ENCODE data around the gene TMCO2.

Gene TMCO2

DNA sequence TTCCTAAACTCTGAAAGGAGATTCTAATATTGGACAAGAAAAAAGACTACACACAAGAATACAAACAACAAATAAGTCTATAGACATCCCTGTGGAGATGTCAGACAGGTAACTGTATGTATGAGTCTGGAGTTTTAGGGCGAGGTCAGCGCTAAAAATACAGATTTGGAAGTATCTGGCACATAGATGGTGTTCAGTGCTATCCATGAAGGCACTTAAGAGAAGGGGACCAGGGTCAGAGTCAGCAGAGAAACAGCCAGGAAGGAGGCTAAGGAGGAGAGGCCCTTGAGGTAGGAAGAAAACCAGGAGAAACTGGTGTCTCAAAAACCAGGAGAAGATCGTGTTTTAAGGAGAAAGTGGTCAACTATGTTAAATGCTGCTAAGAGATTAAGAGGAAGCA, 28.4 kb downstream of the TMCO2 start:
- TF ChIP-seq, protein P1, sequence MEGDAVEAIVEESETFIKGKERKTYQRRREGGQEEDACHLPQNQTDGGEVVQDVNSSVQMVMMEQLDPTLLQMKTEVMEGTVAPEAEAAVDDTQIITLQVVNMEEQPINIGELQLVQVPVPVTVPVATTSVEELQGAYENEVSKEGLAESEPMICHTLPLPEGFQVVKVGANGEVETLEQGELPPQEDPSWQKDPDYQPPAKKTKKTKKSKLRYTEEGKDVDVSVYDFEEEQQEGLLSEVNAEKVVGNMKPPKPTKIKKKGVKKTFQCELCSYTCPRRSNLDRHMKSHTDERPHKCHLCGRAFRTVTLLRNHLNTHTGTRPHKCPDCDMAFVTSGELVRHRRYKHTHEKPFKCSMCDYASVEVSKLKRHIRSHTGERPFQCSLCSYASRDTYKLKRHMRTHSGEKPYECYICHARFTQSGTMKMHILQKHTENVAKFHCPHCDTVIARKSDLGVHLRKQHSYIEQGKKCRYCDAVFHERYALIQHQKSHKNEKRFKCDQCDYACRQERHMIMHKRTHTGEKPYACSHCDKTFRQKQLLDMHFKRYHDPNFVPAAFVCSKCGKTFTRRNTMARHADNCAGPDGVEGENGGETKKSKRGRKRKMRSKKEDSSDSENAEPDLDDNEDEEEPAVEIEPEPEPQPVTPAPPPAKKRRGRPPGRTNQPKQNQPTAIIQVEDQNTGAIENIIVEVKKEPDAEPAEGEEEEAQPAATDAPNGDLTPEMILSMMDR (IDR thresholded peaks at IDR 0.05; ENCODE audit: low read depth, low read length, missing control alignments) = no peak
- H3K4me3 ChIP-seq (ENCODE audit: low read depth, low read length) = no peak overlapping the region
- H3K36me3 ChIP-seq (replicated peaks) = peaks cover 44% of the 10 kb centered on the region
- in situ Hi-C loops (cut with HindIII; ENCODE audit: low pct_ligation_motif_present, low sequenced_read_pairs) = no loop called here
- DNase-seq = no peak
- H3K27ac ChIP-seq = no peak overlapping the region
- H3K27me3 ChIP-seq (replicated peaks) = no peaks in the 10 kb centered on the region

DNA sequence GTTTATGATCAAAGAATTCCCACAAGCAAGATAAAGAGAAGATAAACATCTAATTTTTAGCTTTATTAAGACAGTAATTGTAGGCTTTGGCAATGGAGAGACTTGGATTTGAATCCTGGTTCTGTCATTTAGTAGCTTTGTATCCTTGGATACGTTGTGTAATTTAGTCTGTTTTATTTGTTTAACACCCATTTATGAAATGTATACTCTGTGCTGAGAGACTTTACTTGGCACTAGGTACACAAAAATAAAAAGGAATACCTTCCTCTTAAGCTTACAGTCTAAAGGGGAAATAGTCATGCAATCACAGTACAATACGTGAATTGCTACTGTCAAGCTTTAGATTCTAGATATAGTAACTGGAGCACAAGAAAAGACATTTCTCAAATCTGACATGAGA, 34.1 kb downstream of the TMCO2 start:
- no peak for DNase-seq
- Histone ChIP-seq H3K36me3 (replicated peaks) (peaks cover 36% of the 10 kb centered on the region), H3K4me3 (ENCODE audit: low read depth, low read length) (no peak overlapping the region), H3K27me3 (replicated peaks) (no peaks in the 10 kb centered on the region), H3K27ac (no peak overlapping the region)
- in situ Hi-C loops (cut with HindIII; ENCODE audit: low pct_ligation_motif_present, low sequenced_read_pairs) = no loop called here
- TF ChIP-seq, protein P1 (IDR thresholded peaks at IDR 0.05; ENCODE audit: low read depth, low read length, missing control alignments) = no peak

DNA sequence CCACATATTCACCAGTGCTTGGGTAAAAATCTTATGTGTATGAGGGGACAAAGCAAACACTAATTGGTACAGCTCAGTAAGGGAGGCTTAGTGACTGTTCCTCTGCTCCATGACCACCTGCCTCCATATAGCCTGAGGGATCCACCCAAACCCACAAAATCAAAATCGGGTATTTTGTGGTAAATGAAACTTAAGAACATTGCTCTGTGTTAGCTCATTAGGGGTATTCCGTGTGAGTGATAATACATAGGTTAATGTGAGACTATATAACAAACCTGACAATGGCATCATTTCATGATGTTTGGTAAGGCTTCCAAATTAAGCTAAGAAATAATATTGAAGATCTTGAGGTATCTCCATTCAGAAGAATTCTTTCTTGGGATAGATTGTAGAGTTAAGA, 43.6 kb downstream of the TMCO2 start:
- Histone ChIP-seq H3K36me3 (replicated peaks) (peaks cover 50% of the 10 kb centered on the region), H3K4me3 (ENCODE audit: low read depth, low read length) (no peak overlapping the region)
- DNase-seq = no peak

DNA sequence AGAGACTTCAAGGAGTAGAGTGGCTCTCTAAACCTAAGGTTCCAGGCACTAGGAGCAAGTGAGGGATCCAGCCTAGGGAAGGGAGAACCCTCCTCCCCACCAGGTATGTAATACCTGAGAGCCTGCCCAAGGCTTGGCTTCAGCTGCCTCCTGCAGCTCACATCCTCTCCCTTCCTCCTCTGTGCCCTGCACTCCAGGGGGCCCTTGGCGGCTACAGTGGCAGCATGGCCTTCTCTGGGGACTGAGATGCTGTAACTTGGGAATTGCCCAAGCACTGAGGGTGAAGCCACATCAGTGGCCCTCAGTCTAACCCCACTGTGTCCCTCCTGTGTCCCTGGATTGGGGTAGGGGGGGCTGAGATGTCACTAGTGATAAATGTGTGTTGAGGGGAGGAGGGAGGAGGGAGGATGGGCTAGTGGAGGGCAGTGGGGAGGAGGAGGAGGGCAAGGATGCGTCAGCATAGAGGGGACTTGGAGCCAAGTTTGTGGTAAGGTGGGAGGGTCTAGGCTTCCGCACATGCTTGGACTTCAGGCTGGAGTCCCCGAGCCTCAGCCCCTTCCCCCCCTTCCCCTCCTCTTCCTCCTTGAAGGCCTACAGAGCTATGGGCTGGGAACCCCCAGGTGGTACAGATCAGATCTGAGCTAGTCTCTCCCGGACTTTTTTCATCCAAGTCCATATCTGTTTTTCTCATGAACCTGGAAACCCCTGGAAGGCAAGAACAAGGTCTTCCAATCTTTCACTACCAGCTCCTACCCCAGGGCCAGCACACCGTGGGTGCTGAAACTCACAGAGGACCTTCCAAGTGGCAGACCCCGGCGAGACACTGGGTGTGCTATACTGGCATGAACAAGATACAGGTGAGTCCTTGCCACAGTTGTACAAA, 51.9 kb downstream of the TMCO2 start:
- Histone ChIP-seq H3K27ac (no peak overlapping the region), H3K27me3 (replicated peaks) (peaks cover 2% of the 10 kb centered on the region), H3K36me3 (replicated peaks) (no peaks in the 10 kb centered on the region), H3K4me3 (ENCODE audit: low read depth, low read length) (no peak overlapping the region)
- DNase-seq = no peak
- in situ Hi-C loops (cut with HindIII; ENCODE audit: low pct_ligation_motif_present, low sequenced_read_pairs) = no loop called here
- TF ChIP-seq, protein P1 (IDR thresholded peaks at IDR 0.05; ENCODE audit: low read depth, low read length, missing control alignments) = no peak

More for the DNA sequence above, 43.6 kb downstream of the TMCO2 start:
- in situ Hi-C loops (cut with HindIII; ENCODE audit: low pct_ligation_motif_present, low sequenced_read_pairs) = no loop called here
- H3K27me3 ChIP-seq (replicated peaks) = no peaks in the 10 kb centered on the region
- TF ChIP-seq, protein P1 (IDR thresholded peaks at IDR 0.05; ENCODE audit: low read depth, low read length, missing control alignments) = no peak
- no peak overlapping the region for H3K27ac ChIP-seq

DNA sequence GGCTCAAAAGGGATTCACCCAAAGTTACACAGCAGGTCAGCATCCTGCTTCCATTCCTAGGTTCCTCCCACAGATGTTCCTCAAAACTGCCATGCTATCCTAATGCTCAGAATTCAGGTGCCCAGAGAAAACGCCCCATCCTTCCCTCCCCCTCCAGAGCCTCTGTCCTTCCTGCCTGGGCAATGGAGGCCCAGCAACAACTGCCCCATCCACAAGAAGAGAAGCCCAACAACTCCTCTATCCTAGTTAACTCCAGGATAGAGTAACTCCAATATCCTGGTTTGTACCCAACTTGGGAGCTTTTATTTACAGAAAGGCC, 52.5 kb downstream of the TMCO2 start:
- TF ChIP-seq, protein P1 (IDR thresholded peaks at IDR 0.05; ENCODE audit: low read depth, low read length, missing control alignments) = no peak
- in situ Hi-C loops (cut with HindIII; ENCODE audit: low pct_ligation_motif_present, low sequenced_read_pairs) = no loop called here
- DNase-seq = no peak

DNA sequence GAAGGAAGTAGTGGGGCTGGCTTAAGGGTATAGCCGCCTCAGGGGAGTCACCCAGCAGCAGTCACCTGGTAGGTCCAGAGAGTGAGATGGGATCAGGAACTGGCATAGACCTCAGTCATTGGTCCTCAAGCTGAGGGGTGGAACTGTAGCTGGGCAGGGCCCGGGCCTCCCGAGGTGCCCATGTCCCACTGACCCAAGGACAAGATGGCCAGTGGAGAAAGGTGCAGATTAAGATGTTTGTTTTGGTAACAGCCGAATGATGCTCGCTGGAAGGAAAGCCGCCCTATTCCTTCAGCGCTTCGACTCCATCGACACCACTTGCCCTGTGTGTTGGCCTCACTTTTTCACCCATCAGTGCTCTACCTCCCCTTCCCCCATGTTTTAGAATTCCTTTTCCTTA, 52.9 kb downstream of the TMCO2 start:
- H3K27ac ChIP-seq = no peak overlapping the region
- H3K36me3 ChIP-seq (replicated peaks) = no peaks in the 10 kb centered on the region
- in situ Hi-C loops (cut with HindIII; ENCODE audit: low pct_ligation_motif_present, low sequenced_read_pairs) = no loop called here
- H3K4me3 ChIP-seq (ENCODE audit: low read depth, low read length) = no peak overlapping the region
- TF ChIP-seq, protein P1 (IDR thresholded peaks at IDR 0.05; ENCODE audit: low read depth, low read length, missing control alignments) = no peak
- peaks cover 2% of the 10 kb centered on the region for H3K27me3 ChIP-seq (replicated peaks)
- no peak for DNase-seq

More for the DNA sequence above, 52.5 kb downstream of the TMCO2 start:
- Histone ChIP-seq H3K27ac (no peak overlapping the region), H3K27me3 (replicated peaks) (peaks cover 2% of the 10 kb centered on the region), H3K36me3 (replicated peaks) (no peaks in the 10 kb centered on the region), H3K4me3 (ENCODE audit: low read depth, low read length) (no peak overlapping the region)
